ENCODE measurements around the gene TRAP1.

The TRAP1 gene

DNA sequence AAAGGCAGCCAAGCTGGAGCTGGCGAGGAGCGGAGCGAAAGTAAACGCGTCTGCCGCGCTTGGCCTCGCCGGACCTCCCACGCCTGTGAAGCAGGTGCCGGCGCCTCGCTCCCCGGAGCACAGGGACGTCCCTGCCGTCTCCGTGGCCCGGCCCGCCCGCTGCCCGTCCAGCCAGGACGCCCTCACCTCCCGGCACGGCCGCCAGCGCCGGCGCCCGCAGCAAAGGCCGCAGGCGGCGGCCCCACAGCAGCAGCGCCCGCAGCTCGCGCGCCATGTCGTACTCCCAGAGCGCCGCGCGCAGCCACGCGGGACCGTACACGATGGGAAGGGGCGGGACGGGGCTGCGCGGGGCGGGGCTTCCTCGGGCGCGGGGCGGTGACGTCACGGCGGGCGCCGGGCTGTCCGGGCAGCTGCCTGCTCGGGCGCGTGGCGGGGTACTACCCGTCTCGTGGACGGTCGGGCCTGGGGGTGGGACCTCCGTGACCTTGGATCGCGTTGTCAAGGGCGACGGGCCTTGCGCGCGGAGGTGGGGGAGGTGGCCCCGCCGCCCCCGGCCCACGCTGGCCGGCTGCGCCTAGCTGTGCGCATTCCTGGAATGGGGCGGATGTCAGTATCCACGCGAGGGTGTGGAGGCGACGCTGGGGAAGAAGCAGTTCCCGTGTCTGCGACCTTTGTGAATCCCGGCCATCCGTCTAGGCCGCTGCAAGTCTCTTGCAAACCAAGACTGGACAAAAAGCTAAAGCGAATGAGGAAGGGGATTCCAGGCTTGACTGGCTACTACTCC lies at the start of gene TRAP1:
TRAP1 (minus strand) TSS at position 290 of the 784 bp plus-strand sequence; CDS start at position 274, 16 bp downstream.
- Mint-ChIP-seq H3K27ac (ENCODE audit: low read depth) (peak within 1 kb of the TSS; percentile 39), H3K27me3 (no peaks in the 10 kb centered on the region), H3K4me3 (peak within 1 kb of the TSS; percentile 86), H3K9me3 (no peaks in the 10 kb centered on the region), H3K4me1 (peaks cover 32% of the 10 kb centered on the region), H3K36me3 (ENCODE audit: insufficient read depth) (peaks cover 4% of the 10 kb centered on the region)
- ATAC-seq (replicated peaks; ENCODE audit: extremely low read depth, poor library complexity, severe bottlenecking) (peak; percentile 98), DNase-seq (ENCODE audit: low spot score in 2 of 2) (peak; percentile 82 to 83)

DNA sequence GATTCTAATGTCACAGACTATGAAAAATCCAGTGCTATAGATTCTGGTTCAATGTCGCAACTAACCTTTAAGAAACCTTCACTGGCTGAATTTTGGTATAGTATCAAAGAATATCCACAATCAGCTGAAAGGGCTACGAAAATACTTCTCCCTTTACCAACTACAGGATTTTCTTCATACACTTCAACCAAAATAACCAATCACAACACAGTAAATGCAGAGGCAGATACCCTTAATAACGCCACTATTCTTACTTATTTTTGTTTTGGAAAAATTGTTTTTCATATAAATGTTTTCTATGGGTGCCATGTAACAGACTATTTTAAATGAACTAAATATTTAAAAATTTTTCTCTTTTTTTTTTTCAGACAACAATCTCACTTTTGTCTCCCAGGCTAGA lies 48.9 kb upstream of the TRAP1 start:
- Mint-ChIP-seq H3K4me1 (peaks cover 8% of the 10 kb centered on the region), H3K27ac (ENCODE audit: low read depth) (no peak overlapping the region), H3K9me3 (no peaks in the 10 kb centered on the region), H3K4me3 (no peak overlapping the region), H3K27me3 (no peaks in the 10 kb centered on the region), H3K36me3 (ENCODE audit: insufficient read depth) (peaks cover 85% of the 10 kb centered on the region)
- ATAC-seq (replicated peaks; ENCODE audit: extremely low read depth, poor library complexity, severe bottlenecking) (no peak), DNase-seq (ENCODE audit: low spot score in 2 of 2) (no peak)

DNA sequence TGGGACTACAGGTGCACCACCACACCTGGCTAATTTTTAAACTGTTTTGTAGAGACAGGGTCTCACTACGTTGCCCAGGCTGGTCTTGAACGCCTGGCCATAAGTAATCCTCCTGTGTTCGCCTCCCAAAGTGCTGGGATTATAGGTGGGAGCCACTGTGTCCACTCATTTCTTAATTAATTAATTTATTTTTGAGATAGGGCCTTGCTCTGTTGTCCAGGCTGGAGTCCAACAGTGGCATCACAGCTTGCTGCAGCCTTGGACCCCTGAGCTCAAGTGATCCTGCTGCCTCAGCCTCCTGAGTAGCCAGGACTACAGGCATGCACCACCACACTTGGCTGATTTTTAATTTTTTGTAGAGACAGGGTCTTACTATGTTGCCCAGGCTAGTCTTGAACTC lies 47.1 kb upstream of the TRAP1 start:
- ATAC-seq (replicated peaks; ENCODE audit: extremely low read depth, poor library complexity, severe bottlenecking) (no peak), DNase-seq (ENCODE audit: low spot score in 2 of 2) (no peak)
- Mint-ChIP-seq H3K27ac (ENCODE audit: low read depth) (no peak overlapping the region), H3K27me3 (no peaks in the 10 kb centered on the region), H3K36me3 (ENCODE audit: insufficient read depth) (peaks cover 78% of the 10 kb centered on the region), H3K4me1 (peaks cover 12% of the 10 kb centered on the region), H3K4me3 (no peak overlapping the region), H3K9me3 (no peaks in the 10 kb centered on the region)

DNA sequence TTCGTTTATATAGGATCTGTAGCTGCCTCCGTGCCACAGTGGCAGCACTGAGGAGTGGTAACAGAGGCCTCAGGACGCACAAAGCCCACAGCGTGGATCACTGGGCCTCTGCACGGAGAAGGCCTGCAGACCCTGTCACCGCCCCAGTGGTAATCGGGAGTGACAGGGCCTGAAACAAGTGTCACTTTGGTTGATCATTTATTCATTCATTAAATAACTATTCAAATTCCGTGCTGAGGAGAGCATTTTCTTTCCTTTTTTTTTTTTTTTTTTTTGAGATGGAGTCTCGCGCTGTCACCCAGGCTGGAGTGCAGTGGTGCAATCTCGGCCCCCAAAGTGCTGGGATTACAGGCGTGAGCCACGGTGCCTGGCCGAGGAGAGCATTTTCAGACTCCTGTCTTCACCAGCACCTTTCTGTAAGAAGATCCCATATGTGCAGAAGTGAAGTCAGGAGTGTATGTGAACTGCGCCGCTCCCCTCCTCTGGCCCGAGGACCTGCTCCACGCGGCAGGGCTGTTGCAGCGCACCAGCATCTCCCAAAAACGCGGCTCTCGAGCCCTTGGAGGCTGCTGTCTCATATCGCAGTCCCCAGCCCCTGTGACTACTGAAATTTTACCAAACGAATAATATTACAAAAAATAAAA lies 44.9 kb upstream of the TRAP1 start:
- Mint-ChIP-seq H3K4me1 (peaks cover 11% of the 10 kb centered on the region), H3K4me3 (no peak overlapping the region), H3K27ac (ENCODE audit: low read depth) (no peak overlapping the region), H3K27me3 (no peaks in the 10 kb centered on the region), H3K9me3 (no peaks in the 10 kb centered on the region), H3K36me3 (ENCODE audit: insufficient read depth) (peaks cover 74% of the 10 kb centered on the region)
- DNase-seq (ENCODE audit: low spot score in 2 of 2) (no peak), ATAC-seq (replicated peaks; ENCODE audit: extremely low read depth, poor library complexity, severe bottlenecking) (no peak)

DNA sequence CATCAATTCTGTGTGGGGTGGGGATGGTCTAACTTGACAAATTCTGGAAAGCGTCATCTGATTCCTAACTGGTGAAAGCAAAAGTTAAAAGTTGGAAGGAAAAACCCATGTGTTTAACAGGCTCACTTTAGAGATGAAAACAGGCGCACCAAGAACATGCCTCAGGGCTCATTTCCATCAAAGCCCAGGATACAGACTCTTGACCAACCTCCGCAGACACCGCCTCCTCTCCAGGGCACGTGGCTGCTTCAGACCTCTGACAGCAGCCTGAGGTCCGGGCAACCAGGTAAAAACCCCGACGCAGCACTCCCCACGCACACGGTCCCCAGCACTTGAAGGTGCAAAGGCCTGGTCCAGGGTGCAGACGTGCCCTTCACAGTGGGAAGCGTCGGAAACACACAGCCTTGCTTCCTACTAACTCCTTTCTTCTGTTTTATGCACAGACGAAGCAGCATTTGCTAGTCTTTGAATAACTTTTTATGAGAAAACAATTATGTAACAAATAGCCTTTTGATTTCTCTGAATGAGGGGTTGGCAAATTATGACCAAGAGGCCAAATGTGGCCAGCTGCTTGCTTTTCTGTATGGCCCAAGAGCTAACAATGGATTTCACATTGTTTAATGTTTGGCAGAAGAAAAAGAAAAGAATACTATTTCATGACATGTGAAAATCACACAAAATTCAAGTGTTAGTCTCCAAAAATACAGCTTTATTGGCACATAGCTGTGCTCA lies 44.2 kb upstream of the TRAP1 start:
- no peaks in the 10 kb centered on the region for H3K27me3 Mint-ChIP-seq
- peaks cover 73% of the 10 kb centered on the region for H3K36me3 Mint-ChIP-seq (ENCODE audit: insufficient read depth)
- ATAC-seq (replicated peaks; ENCODE audit: extremely low read depth, poor library complexity, severe bottlenecking) = no peak
- no peak for DNase-seq (ENCODE audit: low spot score in 2 of 2)
- no peak overlapping the region for H3K4me3 Mint-ChIP-seq
- H3K4me1 Mint-ChIP-seq = peaks cover 5% of the 10 kb centered on the region
- no peaks in the 10 kb centered on the region for H3K9me3 Mint-ChIP-seq
- H3K27ac Mint-ChIP-seq (ENCODE audit: low read depth) = no peak overlapping the region

DNA sequence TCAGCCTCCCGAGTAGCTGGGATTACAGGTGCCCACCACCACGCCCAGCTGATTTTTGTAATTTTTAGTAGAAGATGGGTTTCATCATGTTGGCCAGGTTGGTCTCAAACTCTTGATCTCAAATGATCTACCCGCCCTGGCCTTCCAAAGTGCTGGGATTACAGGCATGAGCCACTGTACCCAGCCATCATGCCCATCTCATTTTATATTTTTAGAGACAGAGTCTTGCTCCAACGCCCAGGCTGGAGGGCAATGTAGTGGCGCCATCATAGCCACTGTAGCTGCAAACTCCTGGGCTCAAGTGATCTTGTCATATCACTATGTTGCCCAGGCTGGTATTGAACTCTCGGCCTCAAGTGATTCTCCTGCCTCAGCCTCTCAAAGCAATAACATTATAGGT lies 43.2 kb upstream of the TRAP1 start:
- no peak overlapping the region for H3K4me3 Mint-ChIP-seq
- no peak for ATAC-seq (replicated peaks; ENCODE audit: extremely low read depth, poor library complexity, severe bottlenecking)
- H3K36me3 Mint-ChIP-seq (ENCODE audit: insufficient read depth) = peaks cover 72% of the 10 kb centered on the region
- peaks cover 5% of the 10 kb centered on the region for H3K4me1 Mint-ChIP-seq
- H3K27ac Mint-ChIP-seq (ENCODE audit: low read depth) = peak overlapping the region; percentile 23
- no peak for DNase-seq (ENCODE audit: low spot score in 2 of 2)
- no peaks in the 10 kb centered on the region for H3K9me3 Mint-ChIP-seq
- no peaks in the 10 kb centered on the region for H3K27me3 Mint-ChIP-seq

DNA sequence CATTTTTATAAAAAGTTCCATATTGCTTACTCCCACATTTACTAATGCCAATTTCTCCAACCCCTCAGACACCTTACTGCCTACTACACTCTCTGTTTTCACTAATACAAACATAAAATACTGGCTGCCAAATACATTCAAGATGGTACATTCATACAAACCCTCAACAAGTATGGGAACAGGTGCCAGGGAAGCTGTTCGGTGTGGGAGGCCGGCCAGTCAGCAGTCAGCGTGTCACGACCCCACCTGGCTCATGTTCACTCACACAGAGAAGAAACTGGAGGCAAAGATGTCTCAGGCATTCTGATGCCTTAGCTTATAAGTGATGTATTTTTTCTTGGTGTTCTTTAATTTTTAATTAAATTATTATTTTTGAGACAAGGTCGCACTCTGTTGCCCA lies 42.4 kb upstream of the TRAP1 start:
- Mint-ChIP-seq H3K9me3 (no peaks in the 10 kb centered on the region), H3K27ac (ENCODE audit: low read depth) (no peak overlapping the region), H3K4me3 (no peak overlapping the region), H3K27me3 (no peaks in the 10 kb centered on the region), H3K4me1 (peaks cover 5% of the 10 kb centered on the region), H3K36me3 (ENCODE audit: insufficient read depth) (peaks cover 70% of the 10 kb centered on the region)
- DNase-seq (ENCODE audit: low spot score in 2 of 2) (no peak), ATAC-seq (replicated peaks; ENCODE audit: extremely low read depth, poor library complexity, severe bottlenecking) (no peak)

DNA sequence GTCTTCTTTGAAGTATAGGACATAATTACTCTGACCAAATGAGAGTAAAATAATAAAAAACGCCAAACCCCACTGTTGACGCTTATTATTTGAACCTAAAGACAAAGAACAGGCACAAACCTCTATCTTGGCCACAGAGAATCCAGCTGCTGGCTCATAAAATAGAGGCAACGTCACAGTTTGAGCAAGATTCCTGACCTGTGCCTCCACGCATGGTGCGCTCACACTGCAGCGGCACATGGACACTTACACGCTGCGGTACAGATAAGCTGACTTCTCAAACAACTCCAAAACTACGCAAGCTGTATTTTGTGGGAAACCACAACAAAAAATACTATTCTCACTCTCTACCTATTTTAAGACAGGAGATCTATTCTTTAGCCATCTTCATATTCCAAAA lies 38.8 kb upstream of the TRAP1 start:
- no peak for DNase-seq (ENCODE audit: low spot score in 2 of 2)
- H3K36me3 Mint-ChIP-seq (ENCODE audit: insufficient read depth) = peaks cover 52% of the 10 kb centered on the region

DNA sequence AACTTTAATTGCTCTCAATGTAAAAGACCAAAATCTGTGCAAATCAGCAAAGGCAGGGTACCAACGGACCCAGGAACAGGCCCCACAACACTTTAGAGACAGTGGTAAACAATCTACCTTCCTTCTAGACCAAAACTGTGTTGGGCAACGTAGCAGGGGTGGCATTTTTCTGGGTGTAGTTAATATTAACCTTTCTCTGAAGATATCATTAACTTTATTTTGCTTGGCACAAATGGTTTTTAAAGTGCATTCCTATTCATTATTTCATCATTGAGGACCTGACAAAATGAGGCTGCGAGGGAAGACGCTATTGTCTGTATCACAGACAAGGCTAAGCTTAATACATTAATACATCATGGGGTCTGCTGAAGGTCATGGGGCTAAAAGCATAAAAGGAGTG lies 37.9 kb upstream of the TRAP1 start:
- DNase-seq (ENCODE audit: low spot score in 2 of 2) = no peak
- Mint-ChIP-seq H3K27ac (ENCODE audit: low read depth) (no peak overlapping the region), H3K27me3 (no peaks in the 10 kb centered on the region), H3K9me3 (no peaks in the 10 kb centered on the region), H3K4me3 (no peak overlapping the region), H3K36me3 (ENCODE audit: insufficient read depth) (peaks cover 49% of the 10 kb centered on the region), H3K4me1 (peaks cover 14% of the 10 kb centered on the region)
- no peak for ATAC-seq (replicated peaks; ENCODE audit: extremely low read depth, poor library complexity, severe bottlenecking)

More for the DNA sequence above, 38.8 kb upstream of the TRAP1 start:
- Mint-ChIP-seq H3K4me3 (no peak overlapping the region), H3K4me1 (peaks cover 14% of the 10 kb centered on the region), H3K27me3 (no peaks in the 10 kb centered on the region), H3K9me3 (no peaks in the 10 kb centered on the region), H3K27ac (ENCODE audit: low read depth) (no peak overlapping the region)
- no peak for ATAC-seq (replicated peaks; ENCODE audit: extremely low read depth, poor library complexity, severe bottlenecking)

DNA sequence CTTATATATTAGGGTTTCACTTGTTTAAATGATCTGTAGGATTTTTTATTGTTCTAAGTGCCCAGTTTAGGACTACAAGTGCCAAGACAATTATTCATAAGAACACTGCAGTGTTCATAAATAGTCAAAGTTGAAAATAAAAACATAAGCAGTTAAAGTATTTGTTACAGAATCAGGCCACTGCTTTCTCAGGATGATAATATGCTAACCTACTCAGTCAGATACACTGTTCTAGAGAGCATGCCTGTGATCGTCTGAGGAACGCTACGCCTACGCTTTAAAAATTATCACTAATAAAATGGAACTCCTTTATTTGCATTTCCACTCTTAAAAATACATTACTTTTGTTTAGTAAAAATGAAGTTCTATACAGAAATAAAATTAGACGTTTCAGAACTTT lies 37.4 kb upstream of the TRAP1 start:
- no peaks in the 10 kb centered on the region for H3K9me3 Mint-ChIP-seq
- peaks cover 50% of the 10 kb centered on the region for H3K36me3 Mint-ChIP-seq (ENCODE audit: insufficient read depth)
- DNase-seq (ENCODE audit: low spot score in 2 of 2) (no peak), ATAC-seq (replicated peaks; ENCODE audit: extremely low read depth, poor library complexity, severe bottlenecking) (no peak)
- no peaks in the 10 kb centered on the region for H3K27me3 Mint-ChIP-seq
- H3K4me1 Mint-ChIP-seq = peaks cover 18% of the 10 kb centered on the region
- no peak overlapping the region for H3K27ac Mint-ChIP-seq (ENCODE audit: low read depth)
- H3K4me3 Mint-ChIP-seq = no peak overlapping the region

DNA sequence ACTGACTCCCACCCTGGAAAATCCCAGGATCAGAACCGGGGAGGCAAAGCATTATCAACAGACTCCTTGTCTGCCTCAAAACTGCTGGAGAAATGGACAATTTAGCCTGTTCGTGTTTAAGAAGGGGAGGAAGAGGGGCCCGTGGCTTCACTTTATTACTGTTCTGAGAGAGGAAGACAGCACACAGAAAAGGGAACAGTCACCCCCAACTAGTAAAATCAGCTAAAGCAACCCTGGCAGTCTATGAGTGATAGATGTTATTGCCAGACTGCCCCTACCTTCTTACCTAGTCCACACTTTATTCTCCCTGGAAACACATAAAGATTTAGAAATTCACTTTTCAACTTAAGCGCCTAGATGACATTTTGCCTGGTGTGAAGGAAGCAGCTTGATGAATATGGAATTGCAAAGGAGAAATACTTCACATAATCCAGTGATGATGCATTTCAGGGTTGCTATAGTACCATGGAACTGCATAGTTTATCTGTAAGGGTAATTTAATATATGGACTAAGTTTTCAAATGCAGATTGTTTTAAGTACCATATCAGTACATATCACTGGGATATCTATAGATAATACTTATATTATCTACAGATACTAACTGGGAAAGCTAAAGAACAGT lies 36.9 kb upstream of the TRAP1 start:
- no peaks in the 10 kb centered on the region for H3K27me3 Mint-ChIP-seq
- H3K9me3 Mint-ChIP-seq = no peaks in the 10 kb centered on the region
- H3K4me1 Mint-ChIP-seq = peaks cover 20% of the 10 kb centered on the region
- ATAC-seq (replicated peaks; ENCODE audit: extremely low read depth, poor library complexity, severe bottlenecking) = no peak
- H3K36me3 Mint-ChIP-seq (ENCODE audit: insufficient read depth) = peaks cover 49% of the 10 kb centered on the region
- no peak for DNase-seq (ENCODE audit: low spot score in 2 of 2)
- H3K4me3 Mint-ChIP-seq = no peak overlapping the region
- no peak overlapping the region for H3K27ac Mint-ChIP-seq (ENCODE audit: low read depth)

DNA sequence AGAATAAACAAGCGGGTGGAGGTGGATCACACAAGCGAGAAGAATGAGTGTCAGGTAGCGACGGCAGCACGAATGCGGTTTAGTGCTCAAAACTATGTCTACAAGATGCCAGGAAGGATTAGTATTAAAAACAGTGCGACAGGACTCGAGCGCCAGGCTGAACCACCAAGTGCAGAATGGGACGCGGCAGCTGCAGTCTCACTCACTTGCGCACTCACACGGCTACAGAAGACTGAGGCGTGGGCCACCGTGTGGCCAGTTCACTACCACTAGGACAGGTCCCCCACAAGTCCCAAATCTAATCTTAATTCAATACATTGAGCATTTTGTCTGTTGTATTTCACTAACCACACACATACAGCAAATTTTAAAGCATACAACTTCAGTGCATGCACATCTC lies 35.7 kb upstream of the TRAP1 start:
- no peak overlapping the region for H3K27ac Mint-ChIP-seq (ENCODE audit: low read depth)
- no peaks in the 10 kb centered on the region for H3K27me3 Mint-ChIP-seq
- H3K9me3 Mint-ChIP-seq = no peaks in the 10 kb centered on the region
- DNase-seq (ENCODE audit: low spot score in 2 of 2) (no peak), ATAC-seq (replicated peaks; ENCODE audit: extremely low read depth, poor library complexity, severe bottlenecking) (no peak)
- no peak overlapping the region for H3K4me3 Mint-ChIP-seq
- H3K36me3 Mint-ChIP-seq (ENCODE audit: insufficient read depth) = peaks cover 53% of the 10 kb centered on the region
- peaks cover 20% of the 10 kb centered on the region for H3K4me1 Mint-ChIP-seq
